ENCODE data around the gene TCEANC2.

DNA sequence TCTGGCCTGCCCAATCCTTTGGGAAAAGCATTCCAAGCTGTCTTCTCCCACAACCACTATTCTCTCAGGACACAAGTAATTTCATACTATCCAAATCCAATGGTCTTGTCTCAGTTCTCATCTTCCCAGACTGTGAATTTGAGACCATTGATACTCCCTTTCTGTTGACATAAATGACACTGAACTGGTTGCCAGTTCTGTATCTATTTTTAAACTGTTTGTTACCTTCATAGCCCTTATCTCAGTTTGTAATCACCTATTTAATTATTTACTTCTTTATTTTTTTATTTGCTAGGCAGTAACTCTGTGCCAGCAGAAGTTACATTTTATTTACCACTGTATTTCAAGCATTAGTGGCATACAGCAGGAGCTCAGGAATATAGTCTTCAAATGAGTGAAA, 24.0 kb downstream of the TCEANC2 start:
- TF ChIP-seq CTCF (IDR thresholded peaks at IDR 0.05; ENCODE audit: low read depth, low read length, poor library complexity, severe bottlenecking) (no peak), EZH2phosphoT487 (IDR thresholded peaks at IDR 0.05; ENCODE audit: borderline replicate concordance, low read length) (no peak)

All from DOHH2 (cell line).